Lower leg skin (tissue), 4 donors: ENCODE measurements around the gene UHRF1. TPM values are rescaled to one million over a fixed set of nuclear protein-coding genes. Genes with fewer than 3 reads are reported as not detected.
"Not testable (repeated sequence)": the region's sequence is repeated elsewhere in the genome, so short reads cannot be mapped to it uniquely, and the experiment has no call there.

ENCODE experiments used
- DNase-seq, 2 donors: peaks; one replicate each; pipeline ENCODE4 v3.0.0-alpha.2; 2019; ENCODE audit warnings: low spot score in 2 of 2
- H3K4me3 ChIP-seq: fragments of 200-600 bp; sonication (generic); 2 replicates; pipeline ENCODE4 v1.5.1; 2017; ENCODE audit warnings: mild to moderate bottlenecking, low read depth; ENCODE audit not compliant: poor library complexity, severe bottlenecking
- CTCF ChIP-seq, 3 donors: fragments of 450-650 bp; IDR thresholded peaks; one replicate each; pipeline ENCODE4 v1.5.1; 2016; ENCODE audit warnings: antibody characterized with exemption in 3 of 3, mild to moderate bottlenecking in 3 of 3, moderate library complexity in 2 of 3
- POLR2A ChIP-seq, 2 donors: fragments of 450-650 bp; IDR thresholded peaks; one replicate each; pipeline ENCODE4 v1.6.1; 2016 to 2017; ENCODE audit warnings: antibody characterized with exemption in 2 of 2, mild to moderate bottlenecking in 1 of 2, moderate library complexity in 1 of 2
- WGBS, 2 donors: methylation state at CpG; one replicate each; pipeline ENCODE4 v1.1.5; 2018; 5-methylcytosine and 5-hydroxymethylcytosine counted together
- intact Hi-C: fragments of 100-400 bp; cut with DNase I; formaldehyde crosslinking; loops from one replicate; pipeline ENCODE4 v1.15.0; 2023; ENCODE audit warnings: low total_unique reads
- total RNA-seq, 4 donors: library from RNA; depleted of rRNA; stranded (reverse); fragments of >200 nt; gene quantifications; one replicate each; pipeline ENCODE4 v1.1.0, GENCODE V29; 2016

UHRF1 gene
- total RNA-seq, 4 donors from 2014 or later, result 0.53 to 2.4 (median 1.1) TPM

GRCh38 chr19:4970558-4971423, 61.5 kb downstream of the UHRF1 start:
- TF ChIP-seq CTCF (IDR thresholded peaks at IDR 0.05), result no peak
- TF ChIP-seq POLR2A (IDR thresholded peaks at IDR 0.05), result no peak
- 7 to 9% methylated on average over 27 to 31 of the region's 31 CpGs for WGBS, 2 donors
- DNase-seq, result no peak
- H3K4me3 ChIP-seq, result no peak overlapping the region
- intact Hi-C loops, result no loop called here

DNA sequence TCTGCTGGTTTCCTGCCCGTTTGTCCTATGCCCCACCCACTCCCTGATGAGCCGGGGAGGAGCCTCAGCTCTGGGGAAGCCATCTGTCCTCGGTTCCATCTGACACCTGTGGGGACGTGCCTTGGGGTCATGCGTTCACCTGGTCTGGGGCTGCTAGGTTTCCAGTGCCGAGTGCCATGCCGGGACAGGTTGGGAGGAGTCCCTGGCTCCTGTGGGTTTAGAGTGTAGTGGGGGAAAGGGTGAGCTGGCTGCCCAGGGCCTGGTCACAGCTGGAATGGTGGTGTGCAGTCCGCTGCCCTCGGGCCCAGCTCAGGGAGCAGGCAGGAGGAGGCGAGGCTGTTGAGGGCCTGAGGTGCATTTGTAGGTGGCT, 62.1 kb downstream of the UHRF1 start:
- TF ChIP-seq CTCF (IDR thresholded peaks at IDR 0.05), result no peak
- no peak for TF ChIP-seq POLR2A (IDR thresholded peaks at IDR 0.05)
- intact Hi-C loops, result no loop called here
- DNase-seq, result peak in 1 of 2 donors; percentile 91
- no peak overlapping the region for H3K4me3 ChIP-seq
- WGBS, 2 donors, result 27 to 38% methylated on average over 10 of the region's 10 CpGs

DNA sequence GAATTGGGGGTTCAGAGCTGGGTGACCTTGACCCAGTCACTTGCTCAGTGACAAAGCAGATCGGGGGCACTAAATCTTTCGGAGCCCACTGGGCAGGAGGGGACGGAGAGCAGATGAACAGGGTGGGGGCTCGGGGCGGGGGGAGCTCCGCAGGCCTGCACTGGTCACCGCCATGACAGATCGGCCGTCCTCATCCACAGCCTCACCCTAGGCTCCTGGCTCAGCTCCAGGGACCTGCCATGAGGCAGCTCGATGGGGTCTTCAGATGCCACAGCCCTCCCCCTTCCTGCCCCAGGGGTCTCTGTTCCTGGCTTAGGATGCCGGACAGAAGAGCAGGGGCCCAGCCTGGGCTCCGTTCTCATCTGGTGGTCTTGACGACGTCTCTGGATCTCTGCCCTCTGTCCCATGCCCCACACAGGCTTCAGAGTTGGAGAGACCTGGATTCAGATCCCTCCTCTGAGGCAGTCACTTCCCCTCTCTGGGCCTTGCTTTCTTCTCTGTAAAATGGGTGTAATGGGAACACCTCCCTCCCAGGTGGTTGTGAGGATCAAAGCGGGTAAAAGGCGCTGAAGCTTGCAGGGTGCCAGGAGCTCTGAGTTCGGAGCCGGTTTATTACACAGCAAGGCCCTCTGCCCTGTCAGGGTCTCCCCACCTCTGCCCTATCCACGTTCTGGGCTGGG, 62.7 kb downstream of the UHRF1 start:
- intact Hi-C loops, result no loop called here
- WGBS, 2 donors, result 83 to 87% methylated on average over 19 of the region's 19 CpGs
- H3K4me3 ChIP-seq, result no peak overlapping the region
- no peak for DNase-seq
- TF ChIP-seq POLR2A (IDR thresholded peaks at IDR 0.05) (no peak), CTCF (IDR thresholded peaks at IDR 0.05) (no peak)

DNA sequence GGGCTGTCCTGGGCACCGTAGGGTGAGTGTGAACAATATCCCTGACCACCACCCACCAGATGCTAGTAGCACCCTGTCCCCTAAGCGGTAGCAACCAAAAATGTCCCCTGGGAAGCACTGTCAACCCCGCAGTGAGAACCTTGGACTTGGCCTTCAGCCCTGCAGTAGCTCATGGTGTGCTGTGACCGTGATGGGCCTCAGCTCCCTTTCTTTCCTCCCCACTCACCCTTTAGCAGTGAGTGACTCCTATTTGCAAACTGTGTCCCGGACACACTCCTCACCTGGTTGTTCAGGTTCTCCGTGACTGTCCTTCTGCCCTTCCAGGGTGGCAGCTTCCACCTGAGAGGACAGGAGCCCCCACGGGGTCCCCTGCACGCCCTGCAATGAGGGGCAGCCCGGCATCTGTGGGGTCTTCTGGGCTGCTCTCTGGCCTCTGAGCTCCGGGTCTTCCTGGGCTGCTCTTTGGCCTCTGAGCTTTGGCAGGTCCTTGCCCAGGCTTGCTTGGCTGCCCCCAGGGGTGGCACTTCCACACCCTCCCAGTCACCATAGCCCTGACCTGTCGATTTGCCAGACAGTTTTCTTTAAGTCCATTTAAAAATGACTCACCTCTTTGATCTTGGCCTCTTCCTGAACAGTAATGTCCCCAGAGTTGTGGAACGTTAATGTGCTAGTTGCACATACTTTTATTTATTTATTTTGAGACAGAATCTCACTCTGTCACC, 63.4 kb downstream of the UHRF1 start:
- WGBS, 2 donors, result 66 to 67% methylated on average over 12 of the region's 12 CpGs
- intact Hi-C loops, result no loop called here
- DNase-seq, result no peak
- TF ChIP-seq POLR2A (IDR thresholded peaks at IDR 0.05) (no peak), CTCF (IDR thresholded peaks at IDR 0.05) (no peak)
- H3K4me3 ChIP-seq, result no peak overlapping the region

GRCh38 chr19:4974880-4975469, 65.7 kb downstream of the UHRF1 start:
- H3K4me3 ChIP-seq, result no peak overlapping the region
- WGBS, 2 donors, result 76 to 78% methylated on average over 14 of the region's 14 CpGs
- TF ChIP-seq POLR2A (IDR thresholded peaks at IDR 0.05) (no peak), CTCF (IDR thresholded peaks at IDR 0.05) (no peak)
- intact Hi-C loops, result no loop called here
- no peak for DNase-seq

DNA sequence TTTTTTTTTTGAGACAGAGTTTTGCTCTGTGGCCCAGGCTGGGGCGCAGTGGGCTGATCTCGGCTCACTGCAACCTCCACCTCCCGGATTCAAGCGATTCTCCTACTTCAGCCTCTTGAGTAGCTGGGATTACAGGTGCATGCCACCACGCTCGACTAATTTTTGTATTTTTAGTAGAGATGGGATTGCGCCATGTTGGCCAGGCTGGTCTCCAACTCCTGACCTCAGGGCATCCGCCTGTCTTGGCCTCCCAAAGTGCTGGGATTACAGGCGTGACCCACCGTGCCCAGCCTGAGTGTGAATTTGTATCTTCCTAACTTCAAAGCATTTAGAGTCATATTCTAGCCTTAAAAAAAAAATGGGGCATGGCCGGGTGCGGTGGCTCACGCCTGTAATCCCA, 66.3 kb downstream of the UHRF1 start:
- DNase-seq, H3K4me3 ChIP-seq, intact Hi-C loops: not testable (repeated sequence)
- WGBS, 2 donors, result 81 to 85% methylated on average over 13 of the region's 13 CpGs
